GM12891 (cell line): ENCODE results near the gene TRIAP1.

ENCODE experiments used
- PAX5 ChIP-seq: IDR thresholded peaks from 2 replicates; pipeline ENCODE4 v1.6.1; 2011; ENCODE audit warnings: low read length, moderate library complexity, mild to moderate bottlenecking; ENCODE audit not compliant: insufficient read depth, severe bottlenecking
- POLR2A ChIP-seq: IDR thresholded peaks from 2 replicates; pipeline ENCODE4 v1.6.1; 2011; ENCODE audit warnings: low read depth, low read length, control low read depth
- POLR2AphosphoS5 ChIP-seq: IDR thresholded peaks from 2 replicates; pipeline ENCODE4 v1.6.1; 2011; ENCODE audit warnings: low read depth, low read length, control low read depth
- POU2F2 ChIP-seq: IDR thresholded peaks from 2 replicates; pipeline ENCODE4 v1.6.1; 2011; ENCODE audit warnings: low read depth, mild to moderate bottlenecking, control low read depth, low read length, moderate library complexity
- SPI1 ChIP-seq: IDR thresholded peaks from 2 replicates; pipeline ENCODE4 v1.6.1; 2011; ENCODE audit warnings: low read depth, low read length, control low read depth
- TAF1 ChIP-seq: IDR thresholded peaks from 2 replicates; pipeline ENCODE4 v1.6.1; 2011; ENCODE audit warnings: low read depth, low read length, control low read depth

GRCh38 chr12:120439646-120440247 lies 6.4 kb downstream of the TRIAP1 start:
- TF ChIP-seq POLR2AphosphoS5 (no peak), POLR2A (no peak), SPI1 (no peak), TAF1 (no peak), PAX5 (no peak), POU2F2 (no peak)
